Naive B cell (primary cell): ENCODE data around the gene DMRTB1. TPM values are rescaled to one million over a fixed set of nuclear protein-coding genes. Genes with fewer than 3 reads are reported as not detected.

Experiments
- ATAC-seq, 2 donors: fragments of 150-1000 bp; cut with Tn5 transposase; 2 replicates each; pipeline ENCODE4 v1.10.0; 2021; ENCODE audit warnings: low read depth in 2 of 2, mild to moderate bottlenecking in 2 of 2, moderate library complexity in 2 of 2
- DNase-seq: peaks from one replicate; pipeline ENCODE4 v3.0.0; 2022
- H3K27ac Mint-ChIP-seq, 6 donors: one replicate each; pipeline ENCODE4 v1.8.0; 2020 to 2022; ENCODE audit warnings: mild to moderate bottlenecking in 6 of 6, mixed read lengths in 6 of 6, moderate library complexity in 5 of 6, inconsistent platforms in 2 of 6
- H3K27me3 Mint-ChIP-seq, 3 donors: one replicate each; pipeline ENCODE4 v1.8.0; 2021 to 2022; ENCODE audit warnings: mixed read lengths in 3 of 3, mild to moderate bottlenecking in 1 of 3
- H3K36me3 Mint-ChIP-seq, 2 donors: one replicate each; pipeline ENCODE4 v1.8.0; 2020 to 2022; ENCODE audit warnings: mixed read lengths in 2 of 2, inconsistent platforms in 1 of 2, mild to moderate bottlenecking in 1 of 2
- H3K4me1 Mint-ChIP-seq, 3 donors: one replicate each; pipeline ENCODE4 v1.8.0; 2020 to 2022; ENCODE audit warnings: mixed read lengths in 3 of 3, inconsistent platforms in 1 of 3, mild to moderate bottlenecking in 1 of 3, moderate library complexity in 1 of 3
- H3K4me3 Mint-ChIP-seq, 8 donors: one replicate each; pipeline ENCODE4 v1.8.0; 2020 to 2022; ENCODE audit warnings: mild to moderate bottlenecking in 8 of 8, mixed read lengths in 8 of 8, moderate library complexity in 8 of 8, inconsistent platforms in 2 of 8
- H3K9me3 Mint-ChIP-seq, 7 donors: one replicate each; pipeline ENCODE4 v1.8.0; 2020 to 2022; ENCODE audit warnings: mixed read lengths in 7 of 7, mild to moderate bottlenecking in 5 of 7, inconsistent platforms in 2 of 7, moderate library complexity in 1 of 7
- polyA plus RNA-seq, 6 donors: library from polyadenylated mRNA; unstranded; fragments of 300-500 nt; fragmentation: Illumina TruSeq; gene quantifications; one replicate each; pipeline ENCODE4 v1.2.3, GENCODE V29; 2021; ENCODE audit warnings: low read depth in 6 of 6

DMRTB1 gene
- polyA plus RNA-seq, 6 donors from 2014 or later = not detected

DNA sequence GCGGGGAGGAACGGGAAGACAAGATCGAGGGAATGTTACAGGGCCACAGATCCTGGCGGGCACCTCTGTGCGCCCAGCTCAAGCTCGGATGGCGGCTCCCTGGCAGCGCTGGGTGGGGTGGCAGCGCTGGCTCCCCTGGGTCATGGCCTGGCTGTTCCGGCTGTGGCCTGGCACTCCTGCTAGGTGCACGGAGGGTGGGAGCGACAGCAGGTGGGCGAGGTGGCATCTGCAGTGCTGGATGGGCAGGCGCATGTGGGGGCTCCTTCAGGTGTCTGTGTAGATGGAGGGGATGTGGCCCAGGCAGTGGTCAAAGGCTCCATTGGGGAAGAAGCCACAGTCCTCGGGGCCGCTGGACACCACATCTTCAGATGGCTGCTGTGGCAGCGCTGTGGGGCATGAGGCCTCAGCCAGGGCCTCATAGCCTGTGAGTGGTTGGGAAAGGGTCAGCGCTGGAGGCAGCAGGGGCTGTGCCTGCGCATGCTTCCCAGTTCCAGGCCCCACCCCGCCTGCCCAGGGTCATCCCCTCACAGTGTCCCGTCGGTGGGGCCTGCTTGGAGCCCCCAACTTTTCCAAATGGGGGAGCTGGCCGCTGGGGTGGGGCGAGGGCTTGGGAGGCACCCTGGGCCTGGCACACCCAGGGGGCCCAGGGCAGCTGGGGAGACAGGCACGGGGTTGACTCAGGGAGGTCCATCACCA is 47.3 kb downstream of the DMRTB1 start:
- ATAC-seq (no peak), DNase-seq (no peak)
- H3K27me3 Mint-ChIP-seq = peaks cover 0 to 14% (median 0%) of the 10 kb centered on the region in 3 donors
- H3K4me3 Mint-ChIP-seq = no peak overlapping the region
- peaks cover 0 to 10% (median 0%) of the 10 kb centered on the region in 3 donors for H3K4me1 Mint-ChIP-seq
- no peaks in the 10 kb centered on the region for H3K36me3 Mint-ChIP-seq
- no peak overlapping the region for H3K27ac Mint-ChIP-seq
- H3K9me3 Mint-ChIP-seq = no peaks in the 10 kb centered on the region

GRCh38 chr1:53507116-53507820 is 48.1 kb downstream of the DMRTB1 start:
- Mint-ChIP-seq H3K4me1 (peaks cover 0 to 5% (median 0%) of the 10 kb centered on the region in 3 donors), H3K36me3 (no peaks in the 10 kb centered on the region), H3K27ac (no peak overlapping the region), H3K9me3 (no peaks in the 10 kb centered on the region), H3K27me3 (peaks cover 0 to 8% (median 0%) of the 10 kb centered on the region in 3 donors), H3K4me3 (no peak overlapping the region)
- ATAC-seq (no peak), DNase-seq (no peak)

DNA sequence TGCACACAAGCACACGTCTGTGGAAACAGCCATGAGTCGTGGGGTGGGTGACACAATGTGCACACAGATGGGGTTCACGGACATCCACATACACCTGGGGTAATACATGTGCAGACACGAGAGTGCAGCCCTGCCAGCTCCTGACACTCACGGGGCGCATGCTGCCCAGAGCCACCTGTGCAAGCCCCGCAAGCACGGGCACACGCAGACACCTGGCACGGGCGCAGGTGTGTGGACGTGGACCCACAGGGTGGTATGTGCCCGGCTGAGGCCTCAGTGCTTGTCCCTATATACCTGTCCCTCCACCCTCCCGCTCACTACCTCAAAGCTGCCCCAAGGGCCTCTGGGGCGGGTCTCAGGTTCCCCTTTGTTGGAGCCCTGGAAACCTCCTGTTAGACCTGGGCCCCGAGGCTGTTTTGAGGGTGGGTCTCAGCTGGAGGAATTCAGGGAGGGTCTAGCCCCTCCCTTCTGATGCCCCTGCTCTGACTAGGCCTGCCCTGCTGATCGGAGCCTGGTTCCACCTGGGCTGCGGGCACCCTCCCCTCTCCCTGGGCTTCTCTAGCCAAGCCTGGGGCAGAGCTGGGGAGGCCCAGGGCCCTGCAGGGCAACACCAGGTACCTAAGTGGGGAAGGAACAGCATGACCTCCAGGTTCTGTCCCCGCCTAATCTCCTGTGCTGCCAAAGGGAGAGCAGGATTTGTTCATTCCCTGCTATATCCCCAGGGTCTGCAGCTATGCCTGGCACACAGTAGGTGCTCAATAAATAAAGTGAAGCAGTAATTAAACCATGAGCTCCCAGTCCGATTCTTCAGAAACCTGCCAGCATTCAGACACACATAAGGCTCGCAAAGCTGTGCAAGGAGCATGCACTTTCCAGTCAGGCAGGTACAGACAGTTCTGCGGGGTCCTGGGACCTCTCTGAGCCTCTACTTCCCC is 49.1 kb downstream of the DMRTB1 start:
- no peak overlapping the region for H3K4me3 Mint-ChIP-seq
- H3K27ac Mint-ChIP-seq = no peak overlapping the region
- peaks cover 0 to 5% (median 0%) of the 10 kb centered on the region in 3 donors for H3K4me1 Mint-ChIP-seq
- H3K36me3 Mint-ChIP-seq = no peaks in the 10 kb centered on the region
- no peak for ATAC-seq
- no peaks in the 10 kb centered on the region for H3K9me3 Mint-ChIP-seq
- DNase-seq = no peak
- peaks cover 0 to 8% (median 0%) of the 10 kb centered on the region in 3 donors for H3K27me3 Mint-ChIP-seq

DNA sequence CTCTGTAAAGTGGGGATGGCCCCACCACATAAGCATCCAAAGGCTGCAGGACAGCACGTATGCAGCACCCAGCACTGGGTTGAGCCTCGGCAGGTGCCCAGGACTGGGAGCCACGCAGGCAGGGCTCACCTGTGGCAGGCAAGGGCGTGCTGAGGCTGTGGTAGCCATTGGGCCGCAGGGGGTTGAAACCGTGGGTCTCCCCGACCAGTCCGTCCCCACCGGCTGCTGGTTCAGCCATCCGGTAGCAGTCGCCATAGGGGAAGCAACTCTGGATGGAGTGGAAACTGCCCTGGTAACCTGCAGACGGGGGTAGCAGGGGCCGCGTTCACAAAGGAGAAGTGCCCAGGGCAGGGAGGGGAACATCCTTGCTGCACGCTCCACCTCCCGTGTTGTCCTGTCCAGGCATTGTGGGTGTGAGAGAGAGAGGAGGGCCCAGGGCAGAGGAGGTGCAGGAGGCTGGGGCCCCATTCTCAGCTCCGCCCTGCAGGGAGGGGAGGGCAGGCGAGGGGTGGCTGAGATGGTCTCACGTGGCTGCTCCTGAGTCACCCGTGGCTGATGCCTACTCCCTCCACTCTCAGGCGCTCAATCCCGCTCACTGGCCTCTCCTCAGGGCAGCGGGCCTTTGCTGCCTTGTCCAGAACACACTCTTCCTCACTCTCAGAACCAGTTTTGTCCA is 49.9 kb downstream of the DMRTB1 start:
- no peak overlapping the region for H3K4me3 Mint-ChIP-seq
- no peaks in the 10 kb centered on the region for H3K9me3 Mint-ChIP-seq
- no peak for ATAC-seq
- H3K27ac Mint-ChIP-seq = no peak overlapping the region
- DNase-seq = no peak
- peaks cover 0 to under 1% (median 0%) of the 10 kb centered on the region in 3 donors for H3K27me3 Mint-ChIP-seq
- peaks cover 0 to 5% (median 0%) of the 10 kb centered on the region in 3 donors for H3K4me1 Mint-ChIP-seq
- H3K36me3 Mint-ChIP-seq = no peaks in the 10 kb centered on the region

DNA sequence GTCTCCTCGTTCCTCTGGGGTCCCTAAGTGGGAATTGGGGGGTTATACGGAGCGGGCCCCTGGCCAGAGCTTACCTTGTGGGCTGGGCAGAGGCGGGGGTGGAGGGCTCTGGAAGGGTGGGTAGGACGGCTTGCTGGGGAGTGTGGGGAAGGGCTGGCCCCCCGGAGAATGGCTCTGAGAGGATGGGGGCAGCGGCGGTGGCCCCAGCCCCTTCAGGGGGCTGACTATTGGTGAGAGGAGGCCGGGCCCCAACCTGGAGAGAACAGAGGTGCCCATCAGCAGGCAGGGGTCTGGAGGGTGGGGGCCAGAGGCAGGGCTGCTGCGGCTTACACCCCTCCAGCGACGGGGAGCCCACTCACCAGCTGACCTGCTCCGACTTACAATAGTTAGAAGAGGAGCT is 50.6 kb downstream of the DMRTB1 start:
- no peak for ATAC-seq
- H3K4me3 Mint-ChIP-seq = no peak overlapping the region

GRCh38 chr1:53510215-53510614 is 51.0 kb downstream of the DMRTB1 start:
- DNase-seq (no peak), ATAC-seq (no peak)
- peak overlapping the region in 1 of 6 donors; percentile 84 for H3K27ac Mint-ChIP-seq
- H3K4me3 Mint-ChIP-seq = no peak overlapping the region
- no peaks in the 10 kb centered on the region for H3K9me3 Mint-ChIP-seq
- H3K27me3 Mint-ChIP-seq = peaks cover 0 to 7% (median 0%) of the 10 kb centered on the region in 3 donors
- peaks cover 0 to 5% (median 0%) of the 10 kb centered on the region in 3 donors for H3K4me1 Mint-ChIP-seq
- H3K36me3 Mint-ChIP-seq = no peaks in the 10 kb centered on the region

More for the DNA sequence above, 50.6 kb downstream of the DMRTB1 start:
- peaks cover 0 to 5% (median 0%) of the 10 kb centered on the region in 3 donors for H3K27me3 Mint-ChIP-seq
- DNase-seq = no peak
- H3K36me3 Mint-ChIP-seq = no peaks in the 10 kb centered on the region
- no peak overlapping the region for H3K27ac Mint-ChIP-seq
- peaks cover 0 to 5% (median 0%) of the 10 kb centered on the region in 3 donors for H3K4me1 Mint-ChIP-seq
- H3K9me3 Mint-ChIP-seq = no peaks in the 10 kb centered on the region

DNA sequence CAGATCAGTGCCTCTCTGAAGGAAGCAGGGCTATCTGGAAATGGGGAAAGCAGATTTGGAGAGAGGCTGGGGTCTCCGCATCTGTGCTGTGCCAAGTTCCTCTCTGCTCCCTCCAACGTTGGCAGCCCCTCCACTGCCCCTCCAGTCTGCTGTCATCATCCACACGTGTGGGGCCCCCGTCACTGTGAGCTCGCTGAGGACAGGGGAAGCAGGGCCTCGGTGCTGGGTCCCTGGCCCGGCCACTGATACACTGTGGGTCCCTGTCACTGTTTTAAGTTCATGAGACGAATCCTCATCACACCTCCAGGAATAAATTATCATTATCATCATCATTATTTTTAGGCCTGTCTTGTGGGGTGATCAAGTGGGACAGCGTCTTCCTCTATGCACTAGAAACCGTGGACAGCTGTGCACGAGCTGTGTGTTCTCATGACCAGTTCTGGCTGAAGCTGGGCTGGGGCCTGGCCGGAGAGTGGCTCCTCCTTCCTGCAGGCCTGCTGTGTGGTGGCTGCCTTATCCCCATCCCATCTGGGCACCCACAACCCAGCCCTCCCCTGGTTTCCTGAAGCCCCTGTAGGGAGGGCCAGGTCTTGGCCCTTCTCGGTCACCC is 52.2 kb downstream of the DMRTB1 start:
- DNase-seq = no peak
- Mint-ChIP-seq H3K36me3 (no peaks in the 10 kb centered on the region), H3K27me3 (peaks cover 0 to 7% (median 0%) of the 10 kb centered on the region in 3 donors), H3K9me3 (no peaks in the 10 kb centered on the region), H3K4me1 (peaks cover 0 to 5% (median 0%) of the 10 kb centered on the region in 3 donors), H3K4me3 (no peak overlapping the region), H3K27ac (peak overlapping the region in 1 of 6 donors; percentile 30)
- no peak for ATAC-seq

DNA sequence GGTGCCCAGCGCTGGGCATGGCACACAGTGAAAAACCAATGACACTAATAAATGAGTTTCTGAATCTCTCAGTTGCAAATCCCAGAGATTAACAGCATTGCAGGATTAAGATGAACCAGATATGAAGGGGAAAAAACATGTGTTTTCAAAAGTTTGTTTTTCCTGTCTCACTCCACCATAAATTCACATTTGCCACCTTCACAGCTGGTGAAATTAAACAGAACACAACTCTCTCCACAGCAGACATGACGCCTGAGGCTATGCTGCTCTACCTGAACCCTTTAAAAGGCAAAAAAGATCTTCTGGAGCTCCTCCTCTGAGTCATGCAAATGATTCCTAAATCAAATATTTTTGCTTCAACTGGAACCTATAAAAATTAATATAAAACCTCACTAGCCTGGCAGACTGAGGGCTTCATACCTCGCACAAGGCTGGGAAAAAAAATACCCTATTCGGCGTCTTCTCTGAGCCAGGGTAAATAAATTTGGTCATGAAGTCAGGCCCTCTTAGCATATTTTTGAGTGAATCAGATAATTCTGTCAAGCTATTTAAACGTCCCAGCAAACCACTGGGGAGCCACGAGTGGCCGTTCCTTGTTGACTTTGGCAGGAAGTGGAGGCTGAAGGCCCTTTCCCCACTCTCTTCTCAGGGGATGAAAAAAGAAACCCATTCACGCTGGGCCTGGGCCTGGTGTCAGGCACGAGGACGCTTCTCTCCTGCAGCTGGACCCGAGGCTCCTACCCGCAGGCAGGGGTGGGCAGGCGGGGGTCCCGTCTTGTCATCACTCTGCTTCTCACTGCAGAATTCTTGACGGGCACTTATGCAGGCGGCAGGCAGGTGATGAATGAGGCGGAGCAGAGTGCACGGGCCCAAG is 53.0 kb downstream of the DMRTB1 start:
- Mint-ChIP-seq H3K9me3 (no peaks in the 10 kb centered on the region), H3K4me3 (no peak overlapping the region), H3K4me1 (peaks cover 0 to 5% (median 0%) of the 10 kb centered on the region in 3 donors), H3K27ac (no peak overlapping the region), H3K27me3 (peaks cover 0 to 7% (median 0%) of the 10 kb centered on the region in 3 donors), H3K36me3 (no peaks in the 10 kb centered on the region)
- DNase-seq = no peak
- no peak for ATAC-seq

DNA sequence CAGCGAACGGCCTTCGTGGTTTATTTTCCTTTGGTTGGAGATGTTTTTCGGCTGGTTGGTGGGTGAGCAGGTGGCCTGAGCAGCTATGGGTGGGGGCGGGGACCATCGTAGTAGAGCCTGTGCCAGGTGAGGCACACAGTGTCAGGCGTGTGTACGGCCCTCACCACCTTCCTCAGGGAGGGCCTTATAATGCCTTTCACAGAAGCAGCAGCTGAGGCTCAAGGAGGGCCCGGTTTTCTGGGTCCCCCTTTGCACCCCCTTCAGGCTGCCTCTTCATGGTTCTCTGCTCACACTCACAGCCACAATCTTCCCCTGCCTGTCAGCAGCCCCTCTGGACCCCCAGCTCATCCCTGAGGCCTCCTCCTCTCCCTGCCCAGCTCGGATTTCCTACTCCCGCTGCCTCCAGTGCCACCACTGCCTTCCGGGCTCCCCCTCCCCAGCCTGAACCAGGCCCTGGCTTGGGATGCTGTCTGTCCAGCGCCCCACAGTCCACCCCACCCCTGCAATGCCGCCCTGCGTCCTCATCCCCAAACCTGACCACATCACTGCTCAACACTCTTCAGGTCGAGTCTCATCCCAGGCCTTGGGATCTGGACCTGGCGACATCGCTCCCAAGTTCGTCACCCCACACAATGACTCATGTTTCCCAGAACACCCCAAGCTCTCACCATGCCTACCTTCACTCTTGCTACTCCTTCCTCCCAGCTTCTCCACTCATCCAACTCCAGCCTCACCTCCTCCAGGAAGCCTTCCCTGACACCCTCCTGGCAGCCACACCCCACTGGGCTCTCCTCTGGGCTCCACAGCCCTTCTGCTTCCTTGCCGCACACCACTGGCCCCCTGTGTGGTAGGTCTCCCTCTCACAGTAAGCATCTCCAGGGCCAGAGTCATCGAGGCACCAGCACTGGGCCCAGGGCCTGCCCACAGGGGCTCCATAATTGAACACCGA is 53.9 kb downstream of the DMRTB1 start:
- H3K4me1 Mint-ChIP-seq = peaks cover 0 to 5% (median 0%) of the 10 kb centered on the region in 3 donors
- H3K36me3 Mint-ChIP-seq = no peaks in the 10 kb centered on the region
- no peak for ATAC-seq
- no peaks in the 10 kb centered on the region for H3K9me3 Mint-ChIP-seq
- H3K27ac Mint-ChIP-seq = no peak overlapping the region
- peaks cover 0 to 7% (median 0%) of the 10 kb centered on the region in 3 donors for H3K27me3 Mint-ChIP-seq
- no peak for DNase-seq
- H3K4me3 Mint-ChIP-seq = no peak overlapping the region

- no peak overlapping the region for H3K27ac Mint-ChIP-seq
- no peak for ATAC-seq
- no peaks in the 10 kb centered on the region for H3K9me3 Mint-ChIP-seq
- peaks cover 0 to 7% (median 0%) of the 10 kb centered on the region in 3 donors for H3K27me3 Mint-ChIP-seq
- no peak for DNase-seq
- no peaks in the 10 kb centered on the region for H3K36me3 Mint-ChIP-seq
- H3K4me1 Mint-ChIP-seq = peaks cover 0 to 5% (median 0%) of the 10 kb centered on the region in 3 donors
- H3K4me3 Mint-ChIP-seq = no peak overlapping the region
Measured at GRCh38 chr1:53513846-53514245, 54.6 kb downstream of the DMRTB1 start.

GRCh38 chr1:53514436-53514835 is 55.2 kb downstream of the DMRTB1 start:
- no peaks in the 10 kb centered on the region for H3K9me3 Mint-ChIP-seq

More at GRCh38 chr1:53514436-53514835, 55.2 kb downstream of the DMRTB1 start:
- Mint-ChIP-seq H3K4me3 (no peak overlapping the region), H3K36me3 (no peaks in the 10 kb centered on the region), H3K4me1 (peaks cover 0 to 2% (median 0%) of the 10 kb centered on the region in 3 donors), H3K27ac (no peak overlapping the region), H3K27me3 (peaks cover 0 to 7% (median 0%) of the 10 kb centered on the region in 3 donors)
- DNase-seq = no peak
- no peak for ATAC-seq
